Measurements from ENCODE around the gene DNAJC16. TPM values are rescaled to one million over a fixed set of nuclear protein-coding genes. Genes with fewer than 3 reads are reported as not detected.
"Not testable (repeated sequence)": the region's sequence is repeated elsewhere in the genome, so short reads cannot be mapped to it uniquely, and the experiment has no call there.

DNAJC16 gene
- total RNA-seq, 1 experiment from 2014 or later = 23.2 TPM

GRCh38 chr1:15574741-15575140, 48.1 kb downstream of the DNAJC16 start:
- Histone ChIP-seq H3K36me3 (peaks cover 5% of the 10 kb centered on the region; the same call in 1 of the 2 replicates), H3K4me1 (peaks cover 13% of the 10 kb centered on the region), H3K27me3 (no peaks in the 10 kb centered on the region), H3K9me3 (replicated peaks) (no peaks in the 10 kb centered on the region), H3K4me3 (no peak overlapping the region), H3K27ac (no peak overlapping the region)
- DNase-seq = no peak

GRCh38 chr1:15575549-15576150, 49.0 kb downstream of the DNAJC16 start:
- Histone ChIP-seq H3K27ac (no peak overlapping the region), H3K4me3 (no peak overlapping the region), H3K4me1 (peaks cover 20% of the 10 kb centered on the region), H3K9me3 (replicated peaks) (no peaks in the 10 kb centered on the region), H3K36me3 (no peaks in the 10 kb centered on the region), H3K27me3 (no peaks in the 10 kb centered on the region)
- no peak for DNase-seq

- DNase-seq = no peak
- Histone ChIP-seq H3K4me1 (peaks cover 14% of the 10 kb centered on the region), H3K9me3 (replicated peaks) (no peaks in the 10 kb centered on the region), H3K36me3 (no peaks in the 10 kb centered on the region), H3K4me3 (no peak overlapping the region), H3K27me3 (no peaks in the 10 kb centered on the region), H3K27ac (no peak overlapping the region)
Measured at GRCh38 chr1:15577691-15578090, 51.0 kb downstream of the DNAJC16 start.

GRCh38 chr1:15578921-15579682, 52.5 kb downstream of the DNAJC16 start:
- H3K4me1 ChIP-seq = peaks cover 14% of the 10 kb centered on the region
- H3K27ac ChIP-seq = no peak overlapping the region
- H3K4me3 ChIP-seq = no peak overlapping the region
- H3K27me3 ChIP-seq = no peaks in the 10 kb centered on the region
- no peaks in the 10 kb centered on the region for H3K36me3 ChIP-seq
- DNase-seq = peak in 1 of 2 experiments; percentile 14
- no peaks in the 10 kb centered on the region for H3K9me3 ChIP-seq (replicated peaks)

- Histone ChIP-seq H3K4me1 (peaks cover 14% of the 10 kb centered on the region), H3K27me3 (no peaks in the 10 kb centered on the region), H3K36me3 (no peaks in the 10 kb centered on the region), H3K27ac (no peak overlapping the region), H3K4me3 (no peak overlapping the region), H3K9me3 (replicated peaks) (no peaks in the 10 kb centered on the region)
- peak; percentile 31 to 72 for DNase-seq
Measured at GRCh38 chr1:15579683-15580047, 53.0 kb downstream of the DNAJC16 start.

- H3K27me3 ChIP-seq = no peaks in the 10 kb centered on the region
- H3K36me3 ChIP-seq = no peaks in the 10 kb centered on the region
- H3K4me1 ChIP-seq = peaks cover 14% of the 10 kb centered on the region
- H3K4me3 ChIP-seq = no peak overlapping the region
- H3K9me3 ChIP-seq (replicated peaks) = no peaks in the 10 kb centered on the region
- DNase-seq = peak; percentile 31 to 60
- H3K27ac ChIP-seq = no peak overlapping the region
Measured at GRCh38 chr1:15583016-15583706, 56.5 kb downstream of the DNAJC16 start.

GRCh38 chr1:15584489-15585363, 58.1 kb downstream of the DNAJC16 start, which contains the start of gene AGMAT:
AGMAT (minus strand) TSS chr1:15585051; CDS start chr1:15584967, 84 bp downstream.
- peaks cover 6% of the 10 kb centered on the region for H3K4me1 ChIP-seq
- H3K9me3 ChIP-seq (replicated peaks) = no peaks in the 10 kb centered on the region
- no peak for DNase-seq
- H3K27me3 ChIP-seq = no peaks in the 10 kb centered on the region
- H3K4me3 ChIP-seq = no peak within 1 kb of the TSS
- H3K27ac ChIP-seq = no peak within 1 kb of the TSS
- H3K36me3 ChIP-seq = no peaks in the 10 kb centered on the region

GRCh38 chr1:15592285-15592684, 65.6 kb downstream of the DNAJC16 start:
- H3K27me3 ChIP-seq = 0 out of 2 replicates have a peak, but pooled peaks cover 3% of the 10 kb centered on the region
- no peaks in the 10 kb centered on the region for H3K36me3 ChIP-seq
- no peaks in the 10 kb centered on the region for H3K9me3 ChIP-seq (replicated peaks)
- DNase-seq = no peak
- H3K4me3 ChIP-seq = no peak overlapping the region
- H3K4me1 ChIP-seq = peaks cover 6% of the 10 kb centered on the region
- no peak overlapping the region for H3K27ac ChIP-seq

- no peak overlapping the region for H3K27ac ChIP-seq
- no peaks in the 10 kb centered on the region for H3K36me3 ChIP-seq
- no peak overlapping the region for H3K4me3 ChIP-seq
- peaks cover 22% of the 10 kb centered on the region for H3K4me1 ChIP-seq
- DNase-seq = no peak
- H3K27me3 ChIP-seq = 0 out of 2 replicates have a peak, but pooled peaks cover 3% of the 10 kb centered on the region
- H3K9me3 ChIP-seq (replicated peaks) = no peaks in the 10 kb centered on the region
Measured at GRCh38 chr1:15595809-15596617, 69.4 kb downstream of the DNAJC16 start.

GRCh38 chr1:15598436-15598835, 71.8 kb downstream of the DNAJC16 start:
- 0 out of 2 replicates have a peak, but pooled peaks cover 1% of the 10 kb centered on the region for H3K27me3 ChIP-seq
- peak; percentile 68 to 86 for DNase-seq
- peak overlapping the region; percentile 32 for H3K27ac ChIP-seq
- H3K36me3 ChIP-seq = no peaks in the 10 kb centered on the region
- H3K4me3 ChIP-seq = peak overlapping the region; percentile 30
- no peaks in the 10 kb centered on the region for H3K9me3 ChIP-seq (replicated peaks)
- H3K4me1 ChIP-seq = peaks cover 22% of the 10 kb centered on the region

- Histone ChIP-seq H3K36me3 (no peaks in the 10 kb centered on the region), H3K9me3 (replicated peaks) (no peaks in the 10 kb centered on the region), H3K4me1 (peaks cover 6% of the 10 kb centered on the region), H3K4me3 (peak overlapping the region; percentile 61), H3K27me3 (no peaks in the 10 kb centered on the region), H3K27ac (no peak overlapping the region)
- peak; percentile 96 to 97 for DNase-seq
Measured at GRCh38 chr1:15603050-15603965, 76.7 kb downstream of the DNAJC16 start.

- not testable (repeated sequence) for H3K9me3 ChIP-seq (replicated peaks); H3K27me3 ChIP-seq; H3K4me1 ChIP-seq; DNase-seq; H3K27ac ChIP-seq; H3K36me3 ChIP-seq
- peak overlapping the region; percentile 61 for H3K4me3 ChIP-seq
Measured at GRCh38 chr1:15603966-15604282, 77.3 kb downstream of the DNAJC16 start.

GRCh38 chr1:15604400-15604799, 77.8 kb downstream of the DNAJC16 start:
- H3K27me3 ChIP-seq; DNase-seq; H3K36me3 ChIP-seq; H3K9me3 ChIP-seq (replicated peaks); H3K27ac ChIP-seq; H3K4me3 ChIP-seq; H3K4me1 ChIP-seq: not testable (repeated sequence)
